Measurements from ENCODE around the gene ST6GAL1. TPM values are rescaled to one million over a fixed set of nuclear protein-coding genes. Genes with fewer than 3 reads are reported as not detected.

ST6GAL1 gene
- total RNA-seq, 1 donor from 2014 or later, result 68.2 TPM

GRCh38 chr3:186930641-186931531 lies 560 bp downstream of the ST6GAL1 start:
- peaks cover 32% of the 10 kb centered on the region for H3K4me1 Mint-ChIP-seq (ENCODE audit: unreplicated experiment)

GRCh38 chr3:186931532-186932280 lies 1.4 kb downstream of the ST6GAL1 start:
- no peaks in the 10 kb centered on the region for H3K27me3 Mint-ChIP-seq (ENCODE audit: unreplicated experiment)
- H3K36me3 Mint-ChIP-seq (ENCODE audit: unreplicated experiment), result peaks cover 18% of the 10 kb centered on the region
- no peak for TF ChIP-seq CTCF (IDR thresholded peaks at IDR 0.05)
- peaks cover 32% of the 10 kb centered on the region for H3K4me1 Mint-ChIP-seq (ENCODE audit: unreplicated experiment)
- DNase-seq (ENCODE audit: extremely low spot score, unreplicated experiment), result no peak
- H3K4me3 Mint-ChIP-seq (ENCODE audit: unreplicated experiment), result peak overlapping the region; percentile 95
- H3K9me3 Mint-ChIP-seq (ENCODE audit: unreplicated experiment), result no peaks in the 10 kb centered on the region
- H3K27ac Mint-ChIP-seq (ENCODE audit: unreplicated experiment), result peak overlapping the region; percentile 86

More at GRCh38 chr3:186930641-186931531, 560 bp downstream of the ST6GAL1 start:
- TF ChIP-seq CTCF (IDR thresholded peaks at IDR 0.05), result no peak
- peak; percentile 85 for DNase-seq (ENCODE audit: extremely low spot score, unreplicated experiment)
- peak overlapping the region; percentile 86 for H3K27ac Mint-ChIP-seq (ENCODE audit: unreplicated experiment)
- no peaks in the 10 kb centered on the region for H3K9me3 Mint-ChIP-seq (ENCODE audit: unreplicated experiment)
- peaks cover 18% of the 10 kb centered on the region for H3K36me3 Mint-ChIP-seq (ENCODE audit: unreplicated experiment)
- no peaks in the 10 kb centered on the region for H3K27me3 Mint-ChIP-seq (ENCODE audit: unreplicated experiment)
- H3K4me3 Mint-ChIP-seq (ENCODE audit: unreplicated experiment), result peak overlapping the region; percentile 95

- Mint-ChIP-seq H3K9me3 (ENCODE audit: unreplicated experiment) (no peaks in the 10 kb centered on the region), H3K4me1 (ENCODE audit: unreplicated experiment) (peaks cover 32% of the 10 kb centered on the region), H3K27me3 (ENCODE audit: unreplicated experiment) (no peaks in the 10 kb centered on the region), H3K27ac (ENCODE audit: unreplicated experiment) (peak overlapping the region; percentile 86), H3K36me3 (ENCODE audit: unreplicated experiment) (peaks cover 22% of the 10 kb centered on the region), H3K4me3 (ENCODE audit: unreplicated experiment) (peak overlapping the region; percentile 95)
- no peak for DNase-seq (ENCODE audit: extremely low spot score, unreplicated experiment)
- TF ChIP-seq CTCF (IDR thresholded peaks at IDR 0.05), result no peak
Observed at GRCh38 chr3:186932281-186933181, 2.2 kb downstream of the ST6GAL1 start.

- Mint-ChIP-seq H3K9me3 (ENCODE audit: unreplicated experiment) (no peaks in the 10 kb centered on the region), H3K27ac (ENCODE audit: unreplicated experiment) (no peak overlapping the region), H3K27me3 (ENCODE audit: unreplicated experiment) (no peaks in the 10 kb centered on the region), H3K4me1 (ENCODE audit: unreplicated experiment) (peaks cover 32% of the 10 kb centered on the region), H3K4me3 (ENCODE audit: unreplicated experiment) (no peak overlapping the region), H3K36me3 (ENCODE audit: unreplicated experiment) (peaks cover 22% of the 10 kb centered on the region)
- DNase-seq (ENCODE audit: extremely low spot score, unreplicated experiment), result no peak
- TF ChIP-seq CTCF (IDR thresholded peaks at IDR 0.05), result no peak
Observed at GRCh38 chr3:186933816-186934215, 3.5 kb downstream of the ST6GAL1 start.
